GM12875 (cell line): ENCODE results near the gene TMEM178B.
"Not testable (repeated sequence)": the region's sequence is repeated elsewhere in the genome, so short reads cannot be mapped to it uniquely, and the experiment has no call there.

Source experiments
- H3K4me3 ChIP-seq: one replicate; pipeline ENCODE4 v1.5.1; 2011; ENCODE audit warnings: low read depth, low read length, control low read depth
- CTCF ChIP-seq: IDR thresholded peaks from 2 replicates; pipeline ENCODE4 v1.5.1; 2011; ENCODE audit warnings: low read depth, mild to moderate bottlenecking, control low read depth, inconsistent platforms, low read length, moderate library complexity, borderline replicate concordance; ENCODE audit not compliant: insufficient read depth

Gene TMEM178B

GRCh38 chr7:141190495-141190894 lies 116.6 kb downstream of the TMEM178B start:
- H3K4me3 ChIP-seq = no peak overlapping the region
- no peak for TF ChIP-seq CTCF

GRCh38 chr7:141191277-141191676 lies 117.4 kb downstream of the TMEM178B start:
- TF ChIP-seq CTCF = no peak
- no peak overlapping the region for H3K4me3 ChIP-seq

GRCh38 chr7:141193066-141193465 lies 119.2 kb downstream of the TMEM178B start:
- H3K4me3 ChIP-seq = no peak overlapping the region
- no peak for TF ChIP-seq CTCF

GRCh38 chr7:141195722-141196121 lies 121.9 kb downstream of the TMEM178B start:
- H3K4me3 ChIP-seq = not testable (repeated sequence)

- no peak overlapping the region for H3K4me3 ChIP-seq
- no peak for TF ChIP-seq CTCF
Measured at GRCh38 chr7:141198194-141198958, 124.5 kb downstream of the TMEM178B start.

GRCh38 chr7:141200191-141201108 lies 126.6 kb downstream of the TMEM178B start:
- no peak for TF ChIP-seq CTCF
- no peak overlapping the region for H3K4me3 ChIP-seq

GRCh38 chr7:141201145-141201885 lies 127.5 kb downstream of the TMEM178B start:
- no peak for TF ChIP-seq CTCF

More at GRCh38 chr7:141201145-141201885, 127.5 kb downstream of the TMEM178B start:
- no peak overlapping the region for H3K4me3 ChIP-seq
